CD4-positive, alpha-beta T cell treated with Interferon gamma for 1 hour (primary cell): ENCODE data around the gene OR4E2.
"Not testable (repeated sequence)": the region's sequence is repeated elsewhere in the genome, so short reads cannot be mapped to it uniquely, and the experiment has no call there.

Source experiments
- DNase-seq: peaks from one replicate; pipeline ENCODE4 v3.0.0-alpha.2; 2020

Gene OR4E2

GRCh38 chr14:21698538-21698937, 44.9 kb downstream of the OR4E2 start:
- DNase-seq = not testable (repeated sequence)

GRCh38 chr14:21699551-21699950, 45.9 kb downstream of the OR4E2 start:
- no peak for DNase-seq

- no peak for DNase-seq
Observed at GRCh38 chr14:21702316-21702715, 48.7 kb downstream of the OR4E2 start.

- no peak for DNase-seq
Observed at GRCh38 chr14:21703357-21704326, 50.0 kb downstream of the OR4E2 start.

GRCh38 chr14:21704338-21704737, 50.7 kb downstream of the OR4E2 start:
- DNase-seq = no peak

GRCh38 chr14:21711360-21711961, 57.8 kb downstream of the OR4E2 start:
- DNase-seq = no peak

GRCh38 chr14:21712036-21712435, 58.4 kb downstream of the OR4E2 start:
- no peak for DNase-seq

- no peak for DNase-seq
Observed at GRCh38 chr14:21714318-21714929, 60.8 kb downstream of the OR4E2 start.
